CD4-positive, alpha-beta memory T cell (primary cell): Measurements from ENCODE around the gene OR52K2. TPM values are rescaled to one million over a fixed set of nuclear protein-coding genes. Genes with fewer than 3 reads are reported as not detected.

Source experiments
- CTCF ChIA-PET: fragments of 350-600 bp; sonication (Branson Sonifier 250); formaldehyde crosslinking; loops from one replicate; lab custom pipeline; 2021; ENCODE audit warnings: inconsistent platforms; ENCODE audit not compliant: partially characterized antibody; lab: Charles Lee
- POLR2A ChIA-PET: fragments of 350-600 bp; sonication (Branson Sonifier 250); formaldehyde crosslinking; loops from one replicate; lab custom pipeline; 2021; ENCODE audit not compliant: partially characterized antibody; lab: Charles Lee
- DNase-seq, 5 donors: peaks; one replicate each; pipeline versions ENCODE4 v3.0.0 to v3.0.0-alpha.2; 2020 to 2022; ENCODE audit warnings: mixed read lengths in 1 of 5
- H3K27ac ChIP-seq: one replicate; pipeline ENCODE4 v1.7.0; 2013; ENCODE audit warnings: low read depth, low read length
- H3K27me3 ChIP-seq: 2 replicates; pipeline ENCODE4 v1.7.0; 2013; ENCODE audit warnings: mild to moderate bottlenecking, low read length, moderate library complexity; ENCODE audit not compliant: insufficient read depth
- H3K36me3 ChIP-seq: 2 replicates; pipeline ENCODE4 v1.7.0; 2013; ENCODE audit warnings: mild to moderate bottlenecking, low read length, moderate library complexity; ENCODE audit not compliant: insufficient read depth
- H3K4me1 ChIP-seq: 2 replicates; pipeline ENCODE4 v1.7.0; 2013; ENCODE audit warnings: mild to moderate bottlenecking, low read length, moderate library complexity; ENCODE audit not compliant: insufficient read depth
- H3K4me3 ChIP-seq, 2 donors: one replicate each; pipeline ENCODE4 v1.7.0; 2013; ENCODE audit warnings: low read length in 2 of 2, mild to moderate bottlenecking in 1 of 2
- H3K9me3 ChIP-seq, 2 donors: one replicate each; pipeline ENCODE4 v1.7.0; 2013; ENCODE audit warnings: low read length in 2 of 2, control low read depth in 1 of 2; ENCODE audit not compliant: control insufficient read depth in 1 of 2
- H3K27ac Mint-ChIP-seq, 7 donors: one replicate each; pipeline ENCODE4 v1.8.0; 2020 to 2021; ENCODE audit warnings: mixed read lengths in 7 of 7, mild to moderate bottlenecking in 6 of 7, inconsistent platforms in 3 of 7, moderate library complexity in 3 of 7
- H3K27me3 Mint-ChIP-seq, 2 donors: one replicate each; pipeline ENCODE4 v1.8.0; 2020 to 2021; ENCODE audit warnings: mixed read lengths in 2 of 2
- H3K36me3 Mint-ChIP-seq, 2 donors: one replicate each; pipeline ENCODE4 v1.8.0; 2020 to 2021; ENCODE audit warnings: mixed read lengths in 2 of 2, inconsistent platforms in 1 of 2, mild to moderate bottlenecking in 1 of 2
- H3K4me1 Mint-ChIP-seq, 4 donors: one replicate each; pipeline ENCODE4 v1.8.0; 2020 to 2021; ENCODE audit warnings: mixed read lengths in 4 of 4, mild to moderate bottlenecking in 1 of 4
- H3K4me3 Mint-ChIP-seq, 8 donors: one replicate each; pipeline ENCODE4 v1.8.0; 2020 to 2021; ENCODE audit warnings: mixed read lengths in 8 of 8, mild to moderate bottlenecking in 7 of 8, moderate library complexity in 6 of 8, inconsistent platforms in 3 of 8
- H3K9me3 Mint-ChIP-seq, 8 donors: one replicate each; pipeline ENCODE4 v1.8.0; 2020 to 2021; ENCODE audit warnings: mixed read lengths in 8 of 8, mild to moderate bottlenecking in 5 of 8, inconsistent platforms in 3 of 8, moderate library complexity in 1 of 8
- intact Hi-C: fragments of 100-400 bp; cut with micrococcal nuclease; formaldehyde crosslinking; loops from one replicate; pipeline ENCODE4 v1.15.1; 2023
- polyA plus RNA-seq, 2 donors: library from polyadenylated mRNA; unstranded; fragments of 300-500 nt; fragmentation: Illumina TruSeq; gene quantifications; one replicate each; pipeline ENCODE4 v1.2.3, GENCODE V29; 2021
- total RNA-seq, 2 experiments: library from RNA; stranded (reverse); gene quantifications; one replicate each; pipeline ENCODE4 v1.2.3, GENCODE V29; 2021

Gene OR52K2
- total and polyA plus RNA-seq, 4 experiments from 2014 or later, result not detected

DNA sequence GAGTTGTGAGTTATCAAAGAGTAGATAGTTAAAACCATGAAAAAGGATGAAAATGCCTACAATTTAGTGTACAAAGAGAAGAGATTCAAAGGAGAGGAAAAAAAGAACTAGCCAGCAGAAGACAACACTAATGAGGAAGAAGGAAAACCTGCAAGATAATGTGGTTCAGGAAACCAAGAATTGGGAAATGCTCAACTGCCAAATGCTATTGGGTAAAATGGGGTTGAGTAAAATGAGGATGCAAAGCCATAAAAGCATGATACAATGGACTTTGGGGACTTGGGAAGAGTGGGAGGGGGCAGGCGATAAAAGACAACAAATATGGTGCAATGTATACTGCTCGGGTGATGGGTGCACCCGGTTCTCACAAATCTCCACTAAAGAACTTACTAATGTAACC is 7.6 kb upstream of the OR52K2 start:
- intact Hi-C loops, result no loop called here
- H3K27me3 Mint-ChIP-seq, result peaks cover 3 to 9% of the 10 kb centered on the region in 2 donors
- H3K9me3 ChIP-seq, result no peaks in the 10 kb centered on the region
- no peak for DNase-seq
- no peaks in the 10 kb centered on the region for H3K36me3 Mint-ChIP-seq
- no peak overlapping the region for H3K27ac Mint-ChIP-seq
- H3K27me3 ChIP-seq, result no peaks in the 10 kb centered on the region
- no peak overlapping the region for H3K4me3 Mint-ChIP-seq
- H3K4me1 Mint-ChIP-seq, result no peaks in the 10 kb centered on the region
- ChIA-PET POLR2A (no interaction called here), CTCF (no interaction called here)
- H3K27ac ChIP-seq, result no peak overlapping the region
- peaks cover 0 to 8% (median 3%) of the 10 kb centered on the region in 8 donors for H3K9me3 Mint-ChIP-seq
- H3K4me3 ChIP-seq, result no peak overlapping the region
- no peaks in the 10 kb centered on the region for H3K36me3 ChIP-seq
- H3K4me1 ChIP-seq, result no peaks in the 10 kb centered on the region

DNA sequence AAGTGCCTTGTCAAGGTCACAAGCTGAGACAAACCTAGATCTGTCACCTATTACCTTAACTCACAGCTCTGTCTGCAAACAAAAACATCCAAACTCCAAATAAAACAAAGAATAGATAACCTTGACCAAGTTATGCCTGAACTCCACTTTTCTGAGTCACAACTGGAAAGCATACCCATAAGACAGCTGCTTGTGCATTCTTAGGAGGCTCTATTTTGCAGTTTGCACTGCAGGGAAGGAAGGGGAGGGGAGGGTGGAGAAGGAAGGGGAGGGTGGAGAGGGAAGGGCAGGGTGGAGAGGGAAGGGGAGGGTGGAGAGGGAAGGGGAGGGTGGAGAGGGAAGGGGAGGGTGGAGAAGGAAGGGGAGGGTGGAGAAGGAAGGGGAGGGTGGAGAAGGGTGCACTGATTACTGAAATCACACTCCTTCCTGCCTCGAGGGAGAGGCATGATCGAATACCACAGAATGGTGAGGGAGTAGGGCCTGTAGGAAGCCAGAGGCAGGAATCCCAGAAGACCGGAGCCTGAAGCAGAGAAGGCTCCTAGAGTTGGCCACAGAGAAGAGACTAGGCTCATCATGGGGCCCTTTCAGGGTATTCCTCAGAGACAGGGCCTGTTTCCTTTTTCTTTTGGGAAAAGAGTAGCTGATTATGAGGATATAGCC is 5.7 kb upstream of the OR52K2 start:
- Histone ChIP-seq H3K4me3 (no peak overlapping the region), H3K36me3 (no peaks in the 10 kb centered on the region), H3K4me1 (no peaks in the 10 kb centered on the region), H3K27me3 (no peaks in the 10 kb centered on the region), H3K27ac (no peak overlapping the region), H3K9me3 (no peaks in the 10 kb centered on the region)
- peaks cover 3 to 5% of the 10 kb centered on the region in 2 donors for H3K27me3 Mint-ChIP-seq
- H3K4me3 Mint-ChIP-seq, result no peak overlapping the region
- no peaks in the 10 kb centered on the region for H3K36me3 Mint-ChIP-seq
- peaks cover 0 to 8% (median 3%) of the 10 kb centered on the region in 8 donors for H3K9me3 Mint-ChIP-seq
- intact Hi-C loops, result no loop called here
- CTCF ChIA-PET, result no interaction called here
- no peak overlapping the region for H3K27ac Mint-ChIP-seq
- no peaks in the 10 kb centered on the region for H3K4me1 Mint-ChIP-seq
- POLR2A ChIA-PET, result no interaction called here
- no peak for DNase-seq

DNA sequence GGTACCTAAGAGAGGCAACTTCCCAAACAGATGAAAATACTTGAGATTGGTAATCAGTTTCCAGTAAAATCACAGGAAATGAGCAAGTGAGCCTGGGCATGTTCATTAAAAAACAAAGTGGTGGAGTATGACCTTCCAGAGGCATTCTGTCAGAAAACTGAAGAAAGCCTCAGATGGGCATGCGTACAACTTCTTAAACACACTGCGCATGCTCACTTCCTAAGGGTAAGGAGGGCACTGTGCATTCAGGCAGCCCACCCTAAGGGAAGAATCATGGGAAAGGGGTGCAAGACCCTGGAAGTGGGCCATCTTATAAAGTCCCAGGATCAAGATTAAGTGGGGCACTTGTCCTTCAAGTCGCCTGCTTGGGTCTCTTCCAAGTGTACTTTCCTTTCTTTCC is 4.0 kb downstream of the OR52K2 start:
- Histone ChIP-seq H3K27ac (no peak overlapping the region), H3K4me3 (no peak overlapping the region), H3K4me1 (no peaks in the 10 kb centered on the region), H3K9me3 (no peaks in the 10 kb centered on the region), H3K36me3 (no peaks in the 10 kb centered on the region), H3K27me3 (no peaks in the 10 kb centered on the region)
- no peak overlapping the region for H3K4me3 Mint-ChIP-seq
- no peaks in the 10 kb centered on the region for H3K36me3 Mint-ChIP-seq
- intact Hi-C loops, result no loop called here
- ChIA-PET POLR2A (no interaction called here), CTCF (no interaction called here)
- DNase-seq, result no peak
- H3K4me1 Mint-ChIP-seq, result no peaks in the 10 kb centered on the region
- H3K27me3 Mint-ChIP-seq, result peaks cover 1 to 6% of the 10 kb centered on the region in 2 donors
- H3K27ac Mint-ChIP-seq, result no peak overlapping the region
- peaks cover 2 to 17% (median 7%) of the 10 kb centered on the region in 8 donors for H3K9me3 Mint-ChIP-seq

DNA sequence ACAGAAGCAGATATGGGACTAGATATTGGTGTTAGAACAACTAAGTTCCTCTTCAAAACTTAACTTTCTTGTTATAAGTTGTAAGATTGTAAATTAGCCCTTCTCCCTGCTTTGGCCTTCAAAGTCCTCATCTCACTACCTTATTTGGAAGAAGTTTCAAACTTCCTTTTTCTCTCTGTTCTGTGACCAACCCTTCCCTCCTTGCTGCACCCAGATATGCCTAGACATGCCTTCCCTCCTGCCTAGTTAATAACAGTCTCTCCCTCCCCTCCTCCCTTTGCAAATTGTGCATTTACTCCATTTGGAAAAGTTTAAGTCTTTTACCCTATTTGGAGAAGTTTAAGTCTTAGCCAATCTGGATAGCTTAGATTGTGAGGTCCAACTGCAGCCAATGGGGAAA is 4.9 kb downstream of the OR52K2 start:
- no peak overlapping the region for H3K4me3 ChIP-seq
- intact Hi-C loops, result no loop called here
- peaks cover 2 to 17% (median 7%) of the 10 kb centered on the region in 8 donors for H3K9me3 Mint-ChIP-seq
- no peaks in the 10 kb centered on the region for H3K4me1 ChIP-seq
- ChIA-PET CTCF (no interaction called here), POLR2A (no interaction called here)
- H3K27me3 ChIP-seq, result no peaks in the 10 kb centered on the region
- no peaks in the 10 kb centered on the region for H3K36me3 Mint-ChIP-seq
- no peak overlapping the region for H3K27ac ChIP-seq
- peaks cover 1 to 8% of the 10 kb centered on the region in 2 donors for H3K27me3 Mint-ChIP-seq
- H3K4me3 Mint-ChIP-seq, result no peak overlapping the region
- no peak overlapping the region for H3K27ac Mint-ChIP-seq
- no peak for DNase-seq
- H3K4me1 Mint-ChIP-seq, result peaks cover 0 to 2% (median under 1%) of the 10 kb centered on the region in 4 donors
- H3K9me3 ChIP-seq, result no peaks in the 10 kb centered on the region
- H3K36me3 ChIP-seq, result no peaks in the 10 kb centered on the region

- POLR2A ChIA-PET, result no interaction called here
- no peaks in the 10 kb centered on the region for H3K36me3 Mint-ChIP-seq
- H3K4me1 Mint-ChIP-seq, result peaks cover 0 to 6% (median 5%) of the 10 kb centered on the region in 4 donors
- CTCF ChIA-PET, result no interaction called here
- H3K27me3 ChIP-seq, result no peaks in the 10 kb centered on the region
- H3K4me1 ChIP-seq, result no peaks in the 10 kb centered on the region
- no peak for DNase-seq
- H3K9me3 ChIP-seq, result no peaks in the 10 kb centered on the region
- H3K36me3 ChIP-seq, result no peaks in the 10 kb centered on the region
- intact Hi-C loops, result no loop called here
- H3K4me3 Mint-ChIP-seq, result no peak overlapping the region
- peaks cover 1 to 9% of the 10 kb centered on the region in 2 donors for H3K27me3 Mint-ChIP-seq
- no peak overlapping the region for H3K4me3 ChIP-seq
- no peak overlapping the region for H3K27ac ChIP-seq
- peaks cover 2 to 17% (median 7%) of the 10 kb centered on the region in 8 donors for H3K9me3 Mint-ChIP-seq
- H3K27ac Mint-ChIP-seq, result no peak overlapping the region
Measured at GRCh38 chr11:4455419-4455818, 6.3 kb downstream of the OR52K2 start.

DNA sequence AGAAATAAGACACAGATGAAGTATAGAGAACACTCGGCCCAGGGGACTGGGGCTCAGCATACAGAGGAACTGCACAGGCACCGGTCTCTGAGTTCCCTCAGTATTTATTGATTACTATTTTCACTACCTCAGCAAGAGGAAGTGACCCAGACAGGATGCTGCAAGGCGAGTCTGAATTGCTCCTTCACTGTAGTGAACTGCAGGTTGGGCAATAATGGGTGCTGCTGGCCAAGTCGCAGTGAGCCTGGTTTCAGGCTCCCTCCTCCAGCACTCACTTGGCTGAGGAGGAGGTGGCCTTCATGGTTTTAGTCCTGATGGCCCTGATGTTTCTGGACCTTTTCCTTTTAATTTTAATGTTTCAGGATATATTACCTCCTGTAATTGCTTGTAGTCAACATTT is 10.4 kb downstream of the OR52K2 start:
- no peaks in the 10 kb centered on the region for H3K36me3 Mint-ChIP-seq
- no peak overlapping the region for H3K4me3 Mint-ChIP-seq
- ChIA-PET CTCF (no interaction called here), POLR2A (no interaction called here)
- intact Hi-C loops, result no loop called here
- peaks cover 0 to 6% (median 5%) of the 10 kb centered on the region in 4 donors for H3K4me1 Mint-ChIP-seq
- DNase-seq, result no peak
- no peaks in the 10 kb centered on the region for H3K9me3 ChIP-seq
- no peak overlapping the region for H3K27ac Mint-ChIP-seq
- no peak overlapping the region for H3K27ac ChIP-seq
- H3K4me3 ChIP-seq, result no peak overlapping the region
- peaks cover 0 to 13% (median 6%) of the 10 kb centered on the region in 8 donors for H3K9me3 Mint-ChIP-seq
- H3K27me3 ChIP-seq, result no peaks in the 10 kb centered on the region
- H3K36me3 ChIP-seq, result no peaks in the 10 kb centered on the region
- no peaks in the 10 kb centered on the region for H3K4me1 ChIP-seq
- H3K27me3 Mint-ChIP-seq, result peaks cover 2 to 11% of the 10 kb centered on the region in 2 donors

DNA sequence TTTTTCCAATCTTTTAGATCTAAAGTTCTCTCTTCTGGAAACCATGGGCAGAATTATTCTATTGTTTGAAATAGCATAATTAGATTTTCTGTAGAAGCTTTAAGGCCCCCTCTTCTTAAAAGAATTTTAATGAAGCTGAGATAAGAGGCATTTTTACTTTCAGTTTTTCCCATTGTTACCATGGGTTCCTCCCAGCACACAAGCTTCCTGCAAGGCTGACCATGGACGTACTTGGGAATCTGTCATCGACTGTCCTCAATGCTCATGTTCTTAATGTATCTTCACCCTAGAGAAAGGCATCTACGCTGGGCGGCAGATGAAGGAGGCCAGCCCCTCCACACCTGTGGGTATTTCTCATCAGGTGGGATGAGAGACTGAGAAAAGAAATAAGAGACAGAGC is 11.1 kb downstream of the OR52K2 start:
- no peak for DNase-seq
- Mint-ChIP-seq H3K36me3 (no peaks in the 10 kb centered on the region), H3K9me3 (peaks cover 0 to 11% (median 6%) of the 10 kb centered on the region in 8 donors), H3K4me3 (no peak overlapping the region), H3K27me3 (peaks cover 2 to 11% of the 10 kb centered on the region in 2 donors), H3K27ac (peak overlapping the region in 1 of 7 donors; percentile 48), H3K4me1 (peaks cover 0 to 6% (median 5%) of the 10 kb centered on the region in 4 donors)
- H3K9me3 ChIP-seq, result no peaks in the 10 kb centered on the region
- POLR2A ChIA-PET, result no interaction called here
- CTCF ChIA-PET, result no interaction called here
- no peak overlapping the region for H3K4me3 ChIP-seq
- H3K27ac ChIP-seq, result no peak overlapping the region
- no peaks in the 10 kb centered on the region for H3K36me3 ChIP-seq
- no peaks in the 10 kb centered on the region for H3K4me1 ChIP-seq
- intact Hi-C loops, result no loop called here
- H3K27me3 ChIP-seq, result no peaks in the 10 kb centered on the region
